Choroid plexus epithelial cell (primary cell): Measurements from ENCODE around the gene ZBTB11.
"Not testable (repeated sequence)": the region's sequence is repeated elsewhere in the genome, so short reads cannot be mapped to it uniquely, and the experiment has no call there.

ENCODE experiments used
- DNase-seq: peaks from one replicate; pipeline ENCODE4 v3.0.0-alpha.2; 2010; ENCODE audit warnings: low read depth
- H3K4me3 ChIP-seq: 2 replicates; pipeline ENCODE4 v1.5.1; 2011; ENCODE audit warnings: low read depth, mild to moderate bottlenecking, control low read depth, low read length, moderate library complexity
- CTCF ChIP-seq: conservative IDR thresholded peaks from 2 replicates; pipeline ENCODE4 v1.5.1; 2011; ENCODE audit warnings: low read depth, mild to moderate bottlenecking, control low read depth, inconsistent platforms, low read length, moderate library complexity

Gene ZBTB11

GRCh38 chr3:101701696-101702634, 25.0 kb upstream of the ZBTB11 start:
- TF ChIP-seq CTCF, result no peak
- H3K4me3 ChIP-seq, result no peak overlapping the region
- no peak for DNase-seq

GRCh38 chr3:101695779-101696372, 18.9 kb upstream of the ZBTB11 start:
- DNase-seq, result peak; percentile 78
- no peak overlapping the region for H3K4me3 ChIP-seq
- peak; percentile 64 for TF ChIP-seq CTCF

GRCh38 chr3:101694836-101695235, 17.9 kb upstream of the ZBTB11 start:
- not testable (repeated sequence) for H3K4me3 ChIP-seq, DNase-seq

- DNase-seq, result peak; percentile 79
- peak; percentile 65 for TF ChIP-seq CTCF
- not testable (repeated sequence) for H3K4me3 ChIP-seq
Measured at GRCh38 chr3:101693540-101693939, 16.6 kb upstream of the ZBTB11 start.

GRCh38 chr3:101691685-101692671, 15.0 kb upstream of the ZBTB11 start:
- DNase-seq, H3K4me3 ChIP-seq: not testable (repeated sequence)

- no peak overlapping the region for H3K4me3 ChIP-seq
- DNase-seq, result no peak
- TF ChIP-seq CTCF, result no peak
Measured at GRCh38 chr3:101690972-101691371, 14.0 kb upstream of the ZBTB11 start.

- TF ChIP-seq CTCF, result no peak
Measured at GRCh38 chr3:101689286-101689685, 12.4 kb upstream of the ZBTB11 start.

More at GRCh38 chr3:101689286-101689685, 12.4 kb upstream of the ZBTB11 start:
- H3K4me3 ChIP-seq, result no peak overlapping the region
- DNase-seq, result peak; percentile 52
